ENCODE measurements around the gene MMP19.

MMP19 gene

DNA sequence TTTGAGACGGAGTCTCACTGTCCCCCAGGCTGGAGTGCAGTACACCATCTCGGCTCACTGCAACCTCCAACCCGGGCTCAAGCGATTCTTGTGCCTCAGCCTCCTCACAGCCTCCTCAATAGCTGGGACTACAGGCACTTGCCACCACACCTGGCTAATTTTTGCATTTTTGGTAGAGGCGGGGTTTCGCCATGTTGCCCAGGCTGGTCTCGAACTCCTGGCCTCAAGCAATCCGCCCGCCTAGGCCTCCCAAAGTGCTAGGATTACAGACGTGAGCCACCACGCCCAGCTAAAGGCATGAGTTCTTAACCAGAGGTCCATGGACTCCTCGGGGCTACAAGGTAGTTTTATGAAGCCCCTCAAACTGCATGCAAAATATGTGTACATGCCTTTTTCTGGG lies 27.3 kb downstream of the MMP19 start:
- DNase-seq (ENCODE audit: low read depth), result no peak

DNA sequence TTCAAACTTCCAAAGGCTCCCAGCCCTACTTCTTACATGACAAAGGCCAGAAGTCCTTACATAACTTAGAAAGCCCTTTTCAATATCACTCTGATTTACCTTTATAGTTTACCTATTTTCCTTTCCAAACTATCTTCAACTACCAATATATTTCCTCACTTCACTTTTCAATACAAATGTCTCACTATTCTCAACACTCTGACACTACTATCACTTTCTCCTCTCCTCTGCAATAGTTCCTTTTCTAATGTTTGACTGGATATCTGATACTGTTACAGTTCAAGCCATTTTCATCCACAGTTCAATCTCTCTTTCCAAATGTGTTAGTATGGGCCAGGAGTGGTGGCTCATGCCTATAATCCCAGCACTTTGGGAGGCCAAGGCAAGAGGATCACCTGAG lies 28.5 kb downstream of the MMP19 start:
- no peak for DNase-seq (ENCODE audit: low read depth)

DNA sequence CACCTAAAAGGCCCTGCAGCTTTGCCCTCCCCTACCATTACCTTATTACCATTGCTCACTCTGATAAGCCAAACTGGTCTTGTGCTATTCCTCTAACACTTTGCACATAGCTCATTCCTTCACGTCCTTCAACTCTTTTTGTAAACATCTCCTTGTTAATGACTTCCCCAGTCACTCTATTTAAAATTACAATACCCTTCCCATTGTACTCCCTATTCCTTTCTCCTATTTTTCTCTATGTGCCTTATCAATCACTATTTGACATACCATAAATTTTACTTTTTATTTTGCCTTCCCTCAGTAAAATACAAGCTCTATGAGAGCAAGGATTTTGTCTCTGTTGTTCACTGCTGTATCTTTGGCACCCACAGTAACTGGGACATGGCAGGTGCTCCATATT lies 30.6 kb downstream of the MMP19 start:
- no peak for DNase-seq (ENCODE audit: low read depth)

DNA sequence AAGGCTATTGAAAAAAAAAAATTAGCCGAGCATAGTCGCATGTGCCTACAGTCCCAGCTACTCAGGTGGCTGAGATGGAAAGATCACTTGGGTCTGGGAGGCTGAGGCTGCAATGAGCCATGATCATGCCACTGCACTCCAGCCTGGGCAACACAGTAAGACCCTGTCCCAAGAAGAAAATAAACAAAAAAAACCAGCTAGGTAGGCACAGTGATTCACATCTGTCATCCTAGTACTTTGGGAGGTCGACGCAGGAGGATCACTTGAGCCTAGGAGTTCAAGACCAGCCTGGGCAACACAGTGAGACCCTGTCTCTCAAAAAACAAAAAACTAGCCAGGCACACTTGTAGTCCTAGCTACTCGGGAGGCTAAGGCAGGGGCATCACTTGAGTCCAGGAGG lies 33.5 kb downstream of the MMP19 start:
- DNase-seq (ENCODE audit: low read depth), result no peak

DNA sequence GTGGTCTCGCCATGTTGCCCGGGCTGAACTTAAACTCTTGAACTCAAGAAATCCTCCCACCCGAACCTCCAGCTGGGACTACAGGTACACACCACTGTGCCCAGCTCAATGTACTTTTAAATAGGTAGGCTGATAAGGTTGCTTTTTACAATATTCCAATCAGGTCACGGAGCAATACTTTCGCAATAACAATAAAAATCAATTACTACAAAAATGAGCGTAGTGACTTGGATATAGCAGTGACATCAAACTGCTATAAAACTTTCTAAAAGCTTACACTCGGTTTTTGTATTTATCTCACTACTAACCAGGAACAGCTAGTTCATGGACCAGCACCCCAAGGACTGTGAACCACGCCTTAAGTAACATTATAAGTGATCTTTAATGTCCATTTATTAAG lies 35.8 kb downstream of the MMP19 start:
- DNase-seq (ENCODE audit: low read depth), result no peak

DNA sequence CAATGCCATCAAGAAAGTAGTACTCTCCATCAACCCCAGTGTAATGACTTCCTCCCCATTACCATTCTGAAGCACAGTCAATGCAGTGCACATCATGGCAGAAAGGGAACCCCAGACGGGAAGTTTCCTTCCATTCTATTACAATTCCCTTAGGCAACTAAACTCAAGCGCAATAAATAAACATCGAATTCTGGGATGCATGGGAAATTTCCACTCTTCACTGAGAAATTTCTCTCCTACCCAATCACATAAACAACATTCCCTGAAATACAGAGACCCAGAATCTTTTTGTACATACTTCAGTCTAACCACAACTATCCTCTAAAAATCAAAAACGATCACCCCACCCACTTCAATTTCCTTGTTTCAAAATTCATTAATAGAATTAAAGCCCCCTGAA lies 45.2 kb downstream of the MMP19 start:
- no peak for DNase-seq (ENCODE audit: low read depth)

DNA sequence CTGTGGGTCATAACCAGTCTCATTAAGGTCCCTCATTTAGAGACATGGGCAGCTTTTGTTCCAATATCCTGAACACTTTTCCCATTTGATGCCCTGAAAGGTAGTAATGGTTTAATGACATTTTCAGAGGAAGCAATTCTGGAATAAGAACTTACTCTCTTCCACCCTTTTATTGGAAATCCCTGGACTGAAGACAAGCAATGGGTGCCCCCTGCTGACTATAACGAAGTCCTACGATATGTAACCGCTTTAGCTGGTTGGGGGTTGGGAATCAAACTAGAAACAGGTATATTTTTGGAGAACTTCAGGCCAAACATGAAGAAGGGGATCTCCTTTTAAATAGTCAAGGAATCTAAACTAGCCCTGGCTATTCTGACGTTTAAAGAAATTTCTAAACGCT lies 45.7 kb downstream of the MMP19 start:
- no peak for DNase-seq (ENCODE audit: low read depth)

DNA sequence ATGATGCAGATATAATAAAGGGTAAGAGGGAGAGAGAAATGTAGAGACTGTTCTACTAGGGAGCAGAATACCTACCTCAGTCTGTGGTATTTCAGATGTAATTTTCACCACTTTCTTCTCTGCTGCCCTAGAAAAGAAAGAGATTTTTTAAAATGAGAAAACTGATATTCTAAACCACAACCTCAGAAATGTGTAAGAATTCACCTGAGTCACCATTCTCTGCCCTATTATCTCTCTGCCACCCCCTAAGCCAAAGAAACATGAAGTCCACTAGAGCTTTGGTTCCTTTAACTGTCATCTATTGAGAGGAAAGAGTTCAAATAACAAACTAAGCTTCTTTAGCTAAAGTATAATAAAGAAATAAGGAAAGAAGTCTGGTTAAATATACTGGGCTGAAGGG lies 46.8 kb downstream of the MMP19 start:
- no peak for DNase-seq (ENCODE audit: low read depth)

DNA sequence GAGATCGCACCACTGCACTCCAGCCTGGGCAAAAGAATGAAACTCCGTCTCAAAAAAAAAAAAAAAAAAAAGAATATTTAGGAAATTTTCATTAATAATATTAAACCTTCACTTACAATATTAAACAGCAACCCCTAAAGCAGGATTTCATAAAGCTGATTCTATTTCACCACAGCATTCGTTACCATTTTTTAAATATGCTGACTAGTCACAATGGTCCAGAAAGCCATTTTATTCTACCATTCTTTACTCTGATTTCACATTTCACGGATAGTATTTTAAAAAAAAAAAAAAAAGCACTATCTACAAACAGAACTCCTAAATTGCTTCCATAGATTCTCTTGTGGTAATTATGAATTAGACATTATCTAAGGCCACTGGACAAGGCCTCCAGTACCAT lies 52.8 kb downstream of the MMP19 start:
- DNase-seq (ENCODE audit: low read depth), result no peak

DNA sequence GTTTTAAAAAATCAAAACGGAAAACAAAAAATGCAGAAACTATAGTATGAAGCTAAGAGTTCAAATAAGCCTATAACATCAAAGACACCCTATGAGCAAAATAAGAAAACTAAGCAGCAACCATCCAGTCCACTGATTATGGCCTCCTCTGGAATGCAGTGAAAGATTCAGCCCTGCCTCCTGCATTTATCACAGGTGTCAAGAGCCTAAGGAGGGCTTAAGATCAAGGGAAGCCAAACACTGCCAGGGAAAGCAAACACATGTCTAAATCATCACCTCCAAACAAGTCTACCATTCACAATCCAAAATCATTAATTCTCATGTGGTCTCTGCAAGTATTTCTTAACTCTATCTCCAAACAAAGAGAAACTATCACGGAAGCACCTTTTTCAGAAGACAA lies 53.6 kb downstream of the MMP19 start:
- DNase-seq (ENCODE audit: low read depth), result no peak

DNA sequence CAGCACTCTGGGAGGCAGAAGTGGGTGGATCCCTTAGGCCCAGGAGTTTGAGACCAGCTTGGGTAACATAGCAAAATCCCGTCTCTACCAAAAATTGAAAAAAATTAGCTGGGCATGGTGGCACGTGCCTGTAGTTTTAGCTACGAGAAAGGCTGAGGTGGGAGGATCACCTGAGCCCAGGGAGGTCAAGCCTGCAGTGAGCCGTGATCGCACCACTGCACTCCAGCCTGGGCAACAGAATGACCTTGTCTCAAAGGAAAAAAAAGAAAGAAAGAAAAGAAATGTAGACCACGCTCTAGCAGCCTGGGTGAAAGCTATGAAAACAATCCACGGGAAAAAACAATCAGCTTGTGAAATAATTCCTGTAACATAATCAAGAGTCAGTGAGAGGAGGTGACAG lies 54.2 kb downstream of the MMP19 start:
- DNase-seq (ENCODE audit: low read depth), result no peak
